CD4-positive, alpha-beta T cell treated with Interleukin-6 for 4 hours (primary cell): ENCODE data around the gene COL5A1.

Source experiments
- DNase-seq: peaks from one replicate; pipeline ENCODE4 v3.0.0-alpha.2; 2020; ENCODE audit warnings: mixed read lengths

COL5A1 gene

DNA sequence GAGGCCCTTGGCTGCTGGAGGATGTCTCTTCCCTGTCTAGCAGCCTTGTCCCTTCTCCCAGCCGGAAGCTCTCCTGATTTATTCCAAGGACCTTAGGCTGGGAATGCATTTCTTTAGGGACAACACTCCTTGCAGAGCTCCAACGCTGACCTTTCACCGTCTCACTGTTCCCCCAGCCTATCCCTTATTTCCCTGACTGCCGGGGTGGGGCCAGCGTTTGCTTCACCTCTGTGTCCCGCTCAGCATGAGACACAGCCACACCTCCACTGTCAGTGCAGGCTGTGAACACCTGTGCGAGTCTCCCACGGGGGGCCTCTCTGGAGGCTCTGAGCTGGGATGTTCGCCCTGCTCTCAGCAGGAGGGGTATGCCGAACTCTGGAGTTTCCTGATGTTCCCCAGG, 132.8 kb downstream of the COL5A1 start:
- DNase-seq, result no peak

- DNase-seq, result no peak
These were observed 133.7 kb downstream of the COL5A1 start for GRCh38 chr9:134775081-134775951.

DNA sequence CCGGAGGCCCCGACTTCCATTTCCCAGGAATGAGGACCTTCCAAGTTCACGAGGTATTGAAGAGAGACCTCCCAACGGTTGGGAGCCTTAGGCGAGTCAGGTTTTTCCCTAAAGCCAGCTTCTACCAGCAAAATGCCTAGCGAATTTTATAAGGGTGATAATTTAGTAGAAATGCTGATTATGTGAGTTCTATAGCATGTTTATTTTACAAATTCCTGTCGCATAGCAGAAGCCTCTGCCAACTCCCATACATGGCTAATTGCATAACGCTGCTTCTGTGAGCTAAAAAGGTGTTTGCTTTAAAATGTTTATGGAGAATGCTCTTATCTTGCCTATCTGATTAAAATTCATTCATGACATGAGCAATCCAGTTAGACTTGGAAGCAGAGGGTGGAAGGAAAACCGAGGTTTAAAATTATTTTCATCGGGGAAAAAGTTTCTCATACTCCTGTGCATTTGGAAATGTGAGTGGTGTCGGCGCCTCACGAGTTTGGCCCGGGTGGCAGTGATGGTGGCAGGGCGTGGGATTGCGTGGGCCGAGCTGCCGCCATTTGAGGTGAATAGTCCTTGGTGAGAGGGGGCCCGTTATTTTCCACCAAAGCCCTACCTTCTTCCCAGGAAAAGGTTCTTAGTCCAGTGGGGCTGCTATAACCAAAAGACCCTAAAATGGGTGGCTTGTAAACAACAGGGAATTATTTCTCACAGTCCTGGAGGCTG, 134.6 kb downstream of the COL5A1 start:
- no peak for DNase-seq

GRCh38 chr9:134777153-134777552, 135.6 kb downstream of the COL5A1 start:
- no peak for DNase-seq

GRCh38 chr9:134778156-134778555, 136.6 kb downstream of the COL5A1 start:
- DNase-seq, result no peak

- DNase-seq, result no peak
These were observed 137.3 kb downstream of the COL5A1 start for GRCh38 chr9:134778841-134779411.

DNA sequence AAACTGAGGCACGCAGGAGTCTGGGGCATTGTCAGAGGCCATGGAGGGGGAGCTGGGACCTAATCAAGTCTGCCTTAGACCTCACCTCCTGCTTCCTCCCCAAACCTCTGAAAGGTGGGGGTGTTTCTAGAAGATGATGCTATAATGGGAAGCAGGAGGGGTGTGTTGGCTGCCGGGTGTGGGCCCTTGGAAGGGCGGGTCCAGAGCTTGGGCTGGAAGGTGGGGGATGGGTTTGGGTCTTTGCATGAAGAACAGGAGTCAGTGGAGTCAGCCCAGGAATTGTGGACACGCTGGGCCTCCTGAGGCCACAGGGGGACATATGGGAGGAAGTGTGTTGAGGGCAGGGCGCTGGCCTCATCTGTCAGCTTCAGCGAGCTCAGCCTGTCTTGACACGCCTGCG, 138.0 kb downstream of the COL5A1 start:
- DNase-seq, result no peak

GRCh38 chr9:134781591-134782302, 140.1 kb downstream of the COL5A1 start:
- DNase-seq, result no peak

- no peak for DNase-seq
These were observed 141.5 kb downstream of the COL5A1 start for GRCh38 chr9:134782921-134783698.

DNA sequence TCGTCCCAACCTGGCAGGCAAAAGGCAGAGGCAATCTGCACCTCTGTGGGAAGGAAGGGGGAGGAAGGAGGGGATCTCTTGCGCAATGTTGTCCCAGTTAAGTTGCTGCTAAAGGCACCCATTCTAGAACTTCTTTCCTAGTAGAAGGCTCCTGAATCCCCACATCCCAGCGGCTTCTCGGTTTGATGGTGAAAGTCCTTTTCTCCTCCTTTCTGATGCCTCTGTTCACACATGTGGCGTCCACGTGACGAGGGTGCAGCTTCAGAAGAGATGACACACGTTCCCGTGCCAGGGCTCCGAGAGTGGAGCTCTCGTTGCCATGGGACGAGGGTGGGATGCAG, 142.1 kb downstream of the COL5A1 start:
- DNase-seq, result no peak

DNA sequence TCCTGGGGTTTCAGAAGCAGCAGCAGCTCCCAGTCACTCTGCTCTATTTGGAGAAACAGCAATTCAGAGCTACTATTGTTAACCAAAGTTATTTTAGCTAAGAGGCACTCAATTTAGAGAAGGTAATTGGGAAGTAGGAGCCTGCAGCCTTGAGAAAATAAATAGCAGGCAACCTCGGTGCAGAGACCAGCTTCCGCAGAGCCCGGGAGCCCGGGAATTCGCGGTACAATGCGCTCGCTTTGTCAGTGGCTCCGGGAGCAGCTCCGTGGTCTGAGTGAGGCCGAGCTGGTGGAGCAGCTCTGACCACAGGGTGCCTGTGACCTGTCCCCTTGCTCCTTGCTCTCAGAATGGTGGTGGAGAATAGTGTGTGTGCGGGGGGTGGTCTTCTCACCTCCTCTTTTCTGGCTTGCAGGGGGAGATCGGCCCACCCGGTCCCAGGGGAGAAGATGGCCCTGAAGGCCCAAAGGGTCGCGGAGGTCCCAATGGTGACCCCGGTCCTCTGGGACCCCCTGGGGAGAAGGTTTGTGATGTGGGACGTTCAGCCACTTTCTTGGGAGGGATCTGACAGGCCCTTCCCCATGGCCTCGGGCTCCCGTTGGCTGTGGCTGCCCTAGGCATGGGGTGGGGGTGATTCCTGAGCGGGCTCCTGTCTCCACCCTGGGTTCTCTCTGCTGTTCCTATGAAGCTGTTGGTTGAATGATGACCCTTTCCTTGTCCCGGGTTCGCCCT, 143.1 kb downstream of the COL5A1 start:
- no peak for DNase-seq

DNA sequence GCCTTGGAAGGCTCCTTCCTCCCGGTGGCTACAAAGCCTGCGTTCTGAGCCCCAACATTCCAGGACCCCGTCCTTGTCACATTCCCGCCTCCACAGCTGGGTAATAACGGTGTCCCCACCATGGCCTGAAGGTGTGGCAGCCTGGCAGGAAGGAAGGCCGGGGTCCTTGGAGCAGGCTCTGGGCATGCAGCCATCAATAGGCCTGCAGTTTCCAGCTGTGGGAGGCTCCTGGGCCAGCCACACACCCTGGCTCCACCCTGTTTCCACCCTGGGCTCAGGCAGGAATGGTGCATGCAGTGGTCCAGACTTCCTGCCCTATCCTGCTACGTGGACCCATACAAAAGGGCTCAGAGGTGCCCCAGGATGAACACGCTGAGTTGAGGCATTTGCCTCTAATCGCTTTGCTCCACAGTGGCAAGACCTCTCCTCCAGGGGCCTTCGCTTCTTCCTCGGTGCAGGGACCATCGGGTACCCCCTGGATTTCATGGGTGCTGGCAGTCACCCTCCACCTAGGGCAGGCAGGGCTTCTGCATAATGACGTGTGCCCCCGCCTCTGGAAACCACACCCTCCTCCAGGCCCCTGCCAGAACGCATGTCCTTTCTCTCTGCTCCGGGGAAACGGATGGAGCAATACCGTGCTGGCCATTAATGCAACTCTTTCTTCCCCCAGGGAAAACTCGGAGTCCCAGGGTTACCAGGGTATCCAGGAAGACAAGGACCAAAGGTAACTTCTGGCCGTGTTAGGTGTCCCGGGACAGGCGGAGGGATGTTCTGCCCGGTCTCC, 143.9 kb downstream of the COL5A1 start:
- DNase-seq, result no peak

GRCh38 chr9:134787601-134788531, 146.3 kb downstream of the COL5A1 start:
- DNase-seq, result no peak

DNA sequence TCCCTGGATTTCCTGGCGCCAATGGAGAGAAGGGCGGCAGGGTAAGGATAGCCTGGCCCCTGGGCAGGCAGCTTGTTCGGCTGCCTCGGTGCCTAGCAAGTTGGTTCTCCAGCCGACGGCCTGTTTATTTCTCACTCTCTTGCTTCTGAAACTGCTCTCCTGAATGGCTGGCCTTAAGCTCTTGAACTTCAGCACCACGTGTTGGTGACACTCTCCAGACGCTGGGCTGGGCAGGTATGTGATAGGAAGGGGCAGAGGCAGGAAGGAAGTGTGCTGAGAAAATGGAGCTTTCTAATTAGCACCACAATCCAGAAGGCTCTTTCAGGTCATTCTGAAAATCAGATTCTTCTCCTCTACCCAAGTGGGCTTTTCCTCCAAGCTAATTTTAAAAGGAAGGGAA, 147.6 kb downstream of the COL5A1 start:
- no peak for DNase-seq

DNA sequence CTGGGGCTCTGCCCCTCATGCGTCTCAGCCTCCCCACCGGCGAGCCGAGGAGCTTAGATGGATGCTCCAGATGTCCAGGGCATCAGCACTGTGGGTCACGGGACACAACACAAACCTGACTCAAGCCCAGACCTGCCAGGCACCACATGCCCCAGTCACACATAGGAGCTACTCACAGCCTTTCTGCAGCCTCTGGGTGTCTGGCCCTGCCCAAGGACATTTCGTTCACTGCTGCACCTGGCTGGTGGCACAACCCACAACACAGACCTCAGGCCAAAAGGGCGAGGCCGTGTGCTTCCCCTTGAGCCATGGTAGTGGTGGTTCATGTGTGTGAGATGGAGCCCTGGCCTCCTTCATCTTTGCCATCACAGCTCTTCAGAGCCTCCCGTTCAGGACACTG, 149.4 kb downstream of the COL5A1 start:
- no peak for DNase-seq

DNA sequence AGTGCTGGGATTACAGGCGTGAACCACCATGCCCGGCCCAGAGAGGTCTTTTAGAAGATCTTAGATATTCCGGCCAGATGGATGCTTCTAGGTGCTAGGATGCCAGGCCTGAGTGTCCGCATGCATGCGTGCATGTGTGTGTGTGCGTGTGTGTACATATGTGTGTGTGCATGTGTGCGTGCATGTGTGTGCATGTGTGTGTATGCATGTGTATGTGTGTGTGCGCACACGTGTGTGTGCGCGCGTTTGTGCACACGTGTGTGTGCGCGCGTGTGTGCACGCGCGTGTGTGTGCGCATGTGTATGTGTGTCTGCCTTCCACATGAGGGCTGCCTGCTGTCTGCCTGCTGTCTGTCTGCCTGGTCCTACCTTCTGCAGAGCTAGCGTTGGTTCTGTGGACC, 151.0 kb downstream of the COL5A1 start:
- no peak for DNase-seq

DNA sequence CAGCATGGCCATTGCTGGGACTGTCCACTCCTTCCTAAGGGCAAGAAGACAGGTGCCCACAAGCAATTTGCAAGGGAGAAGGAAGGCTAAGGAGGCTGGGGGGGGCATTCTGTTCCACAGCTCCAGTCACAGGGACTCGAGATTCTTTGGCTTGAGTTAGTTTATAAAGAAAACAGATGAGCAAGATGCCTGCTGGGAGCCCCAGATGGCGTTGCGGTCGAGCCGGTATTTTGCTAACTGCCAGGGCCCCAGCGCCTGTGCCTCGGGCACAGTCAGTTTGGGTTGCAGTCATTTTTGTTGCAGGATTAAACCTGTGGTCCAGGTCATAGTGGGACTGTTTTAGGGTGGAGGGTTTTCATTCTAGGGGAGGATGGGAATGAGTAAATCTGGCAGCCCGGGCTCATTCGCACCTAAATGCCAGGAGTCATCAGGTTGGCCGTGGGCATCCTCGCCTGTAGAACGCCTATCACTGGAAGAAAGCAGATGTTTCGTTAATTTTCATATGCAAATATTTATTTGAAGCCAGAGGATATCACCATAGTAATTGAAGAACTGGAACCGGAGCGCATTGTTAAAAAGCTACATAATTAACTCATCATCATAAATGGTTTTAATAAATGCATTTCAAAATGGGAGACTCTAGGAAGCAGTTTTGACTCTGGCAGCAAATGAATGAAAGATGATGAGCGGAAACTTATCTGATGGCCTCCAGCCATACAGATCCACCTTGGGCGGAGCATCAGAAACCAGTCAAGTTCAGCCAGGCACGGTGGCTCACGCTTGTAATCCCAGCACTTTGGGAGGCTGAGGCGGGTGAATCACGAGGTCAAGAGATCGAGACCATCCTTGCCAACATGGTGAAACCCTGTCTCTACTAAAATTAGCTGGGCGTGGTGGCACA, 151.9 kb downstream of the COL5A1 start:
- no peak for DNase-seq

DNA sequence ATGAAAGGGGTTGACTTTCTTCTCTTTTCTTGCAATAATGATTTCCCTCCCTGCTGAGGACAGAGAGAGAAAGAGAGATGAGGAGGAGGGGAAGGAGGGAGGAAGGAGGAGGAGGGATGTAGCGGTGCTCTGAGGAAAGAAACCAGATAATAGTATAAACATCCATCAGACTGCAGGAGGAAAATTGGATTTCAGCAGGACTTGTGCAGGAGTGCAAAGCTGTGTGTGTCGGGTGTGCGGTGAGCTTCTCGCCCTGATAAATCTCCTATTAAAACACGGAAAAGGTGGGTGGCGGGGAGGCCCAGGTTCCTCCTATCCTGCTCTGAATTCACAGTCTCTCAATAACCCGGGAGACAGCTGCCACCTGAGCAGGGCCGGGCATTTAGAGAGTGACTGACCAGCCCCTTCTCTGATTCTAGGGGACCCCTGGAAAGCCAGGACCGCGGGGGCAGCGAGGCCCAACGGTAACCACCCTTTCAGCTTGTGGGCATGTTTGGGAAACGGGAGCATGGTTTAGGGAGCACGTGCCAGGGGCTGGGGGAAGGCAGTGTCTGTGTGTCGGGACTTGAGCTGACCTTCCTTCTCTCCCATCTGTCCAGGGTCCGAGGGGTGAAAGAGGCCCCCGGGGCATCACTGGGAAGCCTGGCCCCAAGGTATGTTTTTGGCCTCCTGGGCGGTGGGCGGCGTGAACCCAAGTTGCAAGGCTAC, 153.2 kb downstream of the COL5A1 start:
- no peak for DNase-seq
